ENCODE results near the gene MRPL18. TPM values are rescaled to one million over a fixed set of nuclear protein-coding genes. Genes with fewer than 3 reads are reported as not detected.
"Not testable (repeated sequence)": the region's sequence is repeated elsewhere in the genome, so short reads cannot be mapped to it uniquely, and the experiment has no call there.

The MRPL18 gene
- 10 to 100 TPM; 52.8 to 72.9 (median 68.2) TPM for total RNA-seq

DNA sequence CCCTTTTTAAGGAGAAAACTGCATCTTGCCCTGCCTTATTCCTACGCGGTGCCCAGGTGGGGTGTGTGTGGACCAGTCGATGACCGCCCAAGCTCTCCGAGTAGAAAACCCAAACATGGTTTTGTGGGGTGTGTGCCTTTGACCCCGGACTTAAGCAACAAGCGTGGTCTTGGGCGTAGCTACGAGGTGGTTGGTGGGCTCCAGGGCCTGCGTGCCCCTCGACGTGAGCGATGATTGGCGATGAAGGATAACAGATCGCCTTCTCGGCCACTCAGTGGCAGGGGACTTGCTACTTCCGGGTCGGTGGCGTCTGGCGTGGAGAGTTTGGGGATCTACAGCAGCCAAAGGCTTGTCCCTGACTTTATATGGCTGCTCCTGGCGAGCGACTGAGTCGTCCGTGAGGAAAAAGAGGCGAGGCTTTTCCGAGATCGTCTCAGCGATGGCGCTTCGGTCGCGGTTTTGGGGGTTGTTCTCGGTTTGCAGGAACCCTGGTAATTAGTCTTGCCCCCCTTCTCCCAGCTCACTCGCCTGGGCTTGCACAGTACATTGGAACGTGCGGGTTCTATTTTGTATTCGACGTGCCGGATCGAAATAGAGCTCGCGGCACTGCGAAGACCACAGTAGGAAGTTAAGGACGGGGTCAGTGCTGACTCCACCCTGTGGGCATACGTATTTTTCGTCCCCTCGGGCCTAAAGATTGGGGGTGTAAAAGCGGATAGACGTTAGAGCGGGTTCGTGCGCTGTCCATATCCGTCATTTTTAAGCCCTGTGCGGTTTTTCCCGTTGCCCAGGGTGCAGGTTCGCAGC is at the start of gene MRPL18:
MRPL18 (plus strand) TSS at position 319 of the 807 bp plus-strand sequence; CDS start at position 440, 121 bp downstream.
- intact Hi-C loops (cut with DNase I; ENCODE audit: low total_unique reads): no loop called here
- H3K27ac ChIP-seq: peak within 1 kb of the TSS; percentile 94 to 97
- H3K4me1 ChIP-seq: peaks cover 4 to 19% of the 10 kb centered on the region in 2 donors
- no peaks in the 10 kb centered on the region for H3K9me3 ChIP-seq
- H3K27me3 ChIP-seq: no peaks in the 10 kb centered on the region
- H3K36me3 ChIP-seq: no peaks in the 10 kb centered on the region
- H3K4me3 ChIP-seq: peak within 1 kb of the TSS; percentile 86 to 99 (median 92)
- peak; percentile 91 to 93 for DNase-seq (ENCODE audit: low spot score in 2 of 2)
- peak; percentile 16 to 77 (median 72) for TF ChIP-seq POLR2AphosphoS5 (IDR thresholded peaks at IDR 0.05)
- no peak for TF ChIP-seq POLR2A (IDR thresholded peaks at IDR 0.05)

GRCh38 chr6:159742165-159742564 is 48.1 kb upstream of the MRPL18 start:
- TF ChIP-seq, protein P1, sequence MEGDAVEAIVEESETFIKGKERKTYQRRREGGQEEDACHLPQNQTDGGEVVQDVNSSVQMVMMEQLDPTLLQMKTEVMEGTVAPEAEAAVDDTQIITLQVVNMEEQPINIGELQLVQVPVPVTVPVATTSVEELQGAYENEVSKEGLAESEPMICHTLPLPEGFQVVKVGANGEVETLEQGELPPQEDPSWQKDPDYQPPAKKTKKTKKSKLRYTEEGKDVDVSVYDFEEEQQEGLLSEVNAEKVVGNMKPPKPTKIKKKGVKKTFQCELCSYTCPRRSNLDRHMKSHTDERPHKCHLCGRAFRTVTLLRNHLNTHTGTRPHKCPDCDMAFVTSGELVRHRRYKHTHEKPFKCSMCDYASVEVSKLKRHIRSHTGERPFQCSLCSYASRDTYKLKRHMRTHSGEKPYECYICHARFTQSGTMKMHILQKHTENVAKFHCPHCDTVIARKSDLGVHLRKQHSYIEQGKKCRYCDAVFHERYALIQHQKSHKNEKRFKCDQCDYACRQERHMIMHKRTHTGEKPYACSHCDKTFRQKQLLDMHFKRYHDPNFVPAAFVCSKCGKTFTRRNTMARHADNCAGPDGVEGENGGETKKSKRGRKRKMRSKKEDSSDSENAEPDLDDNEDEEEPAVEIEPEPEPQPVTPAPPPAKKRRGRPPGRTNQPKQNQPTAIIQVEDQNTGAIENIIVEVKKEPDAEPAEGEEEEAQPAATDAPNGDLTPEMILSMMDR (IDR thresholded peaks at IDR 0.05): no peak
- TF ChIP-seq POLR2AphosphoS5 (IDR thresholded peaks at IDR 0.05) (no peak), POLR2A (IDR thresholded peaks at IDR 0.05) (no peak)
- no peak for DNase-seq (ENCODE audit: low spot score in 2 of 2)
- intact Hi-C loops (cut with DNase I; ENCODE audit: low total_unique reads): loop anchor here (10.0 kb wide), 1 partner anchor 783 kb away; no protein-coding TSS in a partner anchor
- H3K9me3 ChIP-seq: no peaks in the 10 kb centered on the region
- no peak overlapping the region for H3K27ac ChIP-seq
- no peaks in the 10 kb centered on the region for H3K27me3 ChIP-seq
- H3K4me1 ChIP-seq: no peaks in the 10 kb centered on the region
- H3K4me3 ChIP-seq: no peak overlapping the region
- H3K36me3 ChIP-seq: peaks cover 32% of the 10 kb centered on the region

DNA sequence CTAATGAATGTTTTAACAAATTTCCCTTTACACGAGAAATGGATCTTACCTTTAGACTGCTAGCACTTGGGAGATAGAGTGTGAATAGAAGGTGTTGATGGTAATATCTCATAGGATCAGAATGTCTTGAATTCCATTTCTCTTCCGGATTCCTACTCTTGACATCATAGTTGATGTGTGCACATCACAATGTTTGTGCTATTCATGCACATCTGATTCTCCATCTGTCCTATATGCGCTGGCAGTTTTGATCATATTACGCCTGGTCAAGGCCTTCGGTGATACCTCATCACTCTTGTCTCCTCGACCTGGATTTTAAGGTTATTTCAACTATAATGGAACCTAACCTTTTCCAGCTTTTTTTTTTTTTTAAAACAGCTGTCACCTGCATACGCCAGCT is 45.2 kb upstream of the MRPL18 start:
- no peaks in the 10 kb centered on the region for H3K27me3 ChIP-seq
- TF ChIP-seq, protein P1 (IDR thresholded peaks at IDR 0.05): no peak
- TF ChIP-seq POLR2AphosphoS5 (IDR thresholded peaks at IDR 0.05) (no peak), POLR2A (IDR thresholded peaks at IDR 0.05) (no peak)
- H3K36me3 ChIP-seq: peaks cover 32% of the 10 kb centered on the region
- no peaks in the 10 kb centered on the region for H3K9me3 ChIP-seq
- DNase-seq (ENCODE audit: low spot score in 2 of 2): no peak
- no peak overlapping the region for H3K27ac ChIP-seq
- intact Hi-C loops (cut with DNase I; ENCODE audit: low total_unique reads): loop anchor here (10.0 kb wide), 1 partner anchor 780 kb away; no protein-coding TSS in a partner anchor
- H3K4me3 ChIP-seq: no peak overlapping the region
- H3K4me1 ChIP-seq: no peaks in the 10 kb centered on the region

DNA sequence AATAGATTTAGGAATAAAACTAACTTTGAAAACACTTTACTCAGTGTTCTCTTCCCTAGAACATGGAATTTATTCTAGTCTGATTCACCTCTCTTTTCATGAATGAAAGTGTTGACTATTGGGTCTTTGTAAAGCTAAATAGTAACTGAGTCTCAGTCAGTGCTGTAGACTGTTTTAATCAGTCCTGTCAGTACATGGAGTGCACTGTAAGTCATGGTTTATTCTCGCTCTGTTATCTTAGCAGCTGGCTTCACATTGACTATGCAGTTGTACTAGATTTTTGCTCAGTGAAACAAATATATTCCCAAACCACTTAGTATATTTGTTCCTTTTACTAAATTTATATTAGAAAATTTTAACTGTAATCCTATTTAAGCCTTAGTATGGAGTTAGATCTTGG is 43.5 kb upstream of the MRPL18 start:
- no peak overlapping the region for H3K4me3 ChIP-seq
- no peaks in the 10 kb centered on the region for H3K4me1 ChIP-seq
- TF ChIP-seq, protein P1 (IDR thresholded peaks at IDR 0.05): no peak
- TF ChIP-seq POLR2AphosphoS5 (IDR thresholded peaks at IDR 0.05) (no peak), POLR2A (IDR thresholded peaks at IDR 0.05) (no peak)
- intact Hi-C loops (cut with DNase I; ENCODE audit: low total_unique reads): loop anchor here (2.0 to 10.0 kb wide), 2 partner anchors 48 to 778 kb away; no protein-coding TSS in a partner anchor
- no peak overlapping the region for H3K27ac ChIP-seq
- DNase-seq (ENCODE audit: low spot score in 2 of 2): no peak
- no peaks in the 10 kb centered on the region for H3K27me3 ChIP-seq
- H3K36me3 ChIP-seq: peaks cover 32% of the 10 kb centered on the region
- H3K9me3 ChIP-seq: no peaks in the 10 kb centered on the region

- peaks cover 25% of the 10 kb centered on the region for H3K36me3 ChIP-seq
- DNase-seq (ENCODE audit: low spot score in 2 of 2): not testable (repeated sequence)
- intact Hi-C loops (cut with DNase I; ENCODE audit: low total_unique reads): loop anchor here (10.0 kb wide), 1 partner anchor 777 kb away; no protein-coding TSS in a partner anchor
These were observed 42.1 kb upstream of the MRPL18 start for GRCh38 chr6:159748127-159748526.

DNA sequence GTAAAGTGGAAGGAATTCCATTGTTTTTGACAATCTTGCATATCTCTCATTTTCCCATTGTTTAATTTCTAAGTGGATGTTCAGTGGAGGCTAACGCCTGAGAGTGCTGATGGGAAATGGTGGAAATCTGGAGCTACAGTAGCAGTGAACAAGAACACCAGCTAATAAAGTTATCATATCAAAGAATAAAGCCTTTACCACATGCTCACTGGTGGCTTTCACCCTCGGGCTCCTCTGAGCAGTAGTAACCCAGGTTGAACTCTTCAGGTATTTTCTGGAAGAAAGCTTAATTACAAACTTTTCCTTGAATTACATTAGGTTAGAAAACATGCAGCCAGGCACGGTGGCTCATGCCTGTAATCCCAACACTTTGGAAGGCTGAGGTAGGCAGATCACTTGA is 38.8 kb upstream of the MRPL18 start:
- Histone ChIP-seq H3K27ac (no peak overlapping the region), H3K9me3 (no peaks in the 10 kb centered on the region), H3K36me3 (peaks cover 8% of the 10 kb centered on the region), H3K4me1 (peaks cover 0 to 4% of the 10 kb centered on the region in 2 donors), H3K4me3 (no peak overlapping the region), H3K27me3 (no peaks in the 10 kb centered on the region)
- intact Hi-C loops (cut with DNase I; ENCODE audit: low total_unique reads): no loop called here
- DNase-seq (ENCODE audit: low spot score in 2 of 2): no peak
- TF ChIP-seq POLR2AphosphoS5 (IDR thresholded peaks at IDR 0.05) (no peak), POLR2A (IDR thresholded peaks at IDR 0.05) (no peak)
- TF ChIP-seq, protein P1 (IDR thresholded peaks at IDR 0.05): no peak

More at GRCh38 chr6:159748127-159748526, 42.1 kb upstream of the MRPL18 start:
- H3K4me1 ChIP-seq, H3K4me3 ChIP-seq, H3K27ac ChIP-seq, H3K9me3 ChIP-seq, H3K27me3 ChIP-seq: not testable (repeated sequence)

Measured in breast epithelium (tissue), 4 donors.